ENCODE data around the gene FLYWCH2. TPM values are rescaled to one million over a fixed set of nuclear protein-coding genes. Genes with fewer than 3 reads are reported as not detected.

Gene FLYWCH2
- total and polyA plus RNA-seq, 2 donors (not counting 3 experiments of a cell fraction or from before 2014, with no cell fraction given) = 18.3 to 34.6 TPM

- intact Hi-C loops (cut with micrococcal nuclease) = loop anchor here (10.0 kb wide), 1 partner anchor 62 kb away; the partner anchor contains the start of gene ELOB
- CTCF ChIA-PET = interaction anchor here (0.6 kb wide), 1 partner anchor 38 kb away, joined by 4 read pairs; no protein-coding TSS in a partner anchor
Observed at GRCh38 chr16:2836646-2837508, 46.1 kb upstream of the FLYWCH2 start.

More at GRCh38 chr16:2836646-2837508, 46.1 kb upstream of the FLYWCH2 start:
- Histone ChIP-seq H2AFZ (ENCODE audit: low read depth, low read length) (no peak overlapping the region), H3K4me3 (replicated peaks in 1 of 3; ENCODE audit: insufficient read depth in 1 of 3, low read depth in 1 of 3, low read length in 3 of 3) (no peak overlapping the region), H3K9ac (replicated peaks; ENCODE audit: extremely low read depth, insufficient read depth, low read length) (no peak overlapping the region), H3K4me2 (ENCODE audit: insufficient read depth, low read length) (no peak overlapping the region), H3K27me3 (ENCODE audit: control insufficient read depth in 2 of 2, insufficient read depth in 2 of 2, low read length in 2 of 2) (no peaks in the 10 kb centered on the region), H3K27ac (ENCODE audit: insufficient read depth, low read depth, low read length) (no peak overlapping the region), H3K36me3 (ENCODE audit: control insufficient read depth in 2 of 2, extremely low read depth in 1 of 2, insufficient read depth in 2 of 2, low read length in 2 of 2) (no peaks in the 10 kb centered on the region), H3K79me2 (ENCODE audit: control insufficient read depth, insufficient read depth, low read length) (no peaks in the 10 kb centered on the region), H4K20me1 (replicated peaks; ENCODE audit: control insufficient read depth, extremely low read depth, insufficient read depth, low read length) (no peaks in the 10 kb centered on the region), H3K4me1 (ENCODE audit: control insufficient read depth, extremely low read depth, insufficient read depth, low read length) (peaks cover 15% of the 10 kb centered on the region), H3K9me1 (replicated peaks; ENCODE audit: control insufficient read depth, extremely low read depth, insufficient read depth, low read length) (no peaks in the 10 kb centered on the region), H3K9me3 (replicated peaks; ENCODE audit: control insufficient read depth, insufficient read depth, low read length) (no peaks in the 10 kb centered on the region)
- TF ChIP-seq FOS (IDR thresholded peaks at IDR 0.05; ENCODE audit: borderline replicate concordance, insufficient read depth, low read length) (no peak), CTCF (IDR thresholded peaks at IDR 0.05; ENCODE audit: extremely low read depth in 1 of 2, insufficient read depth in 1 of 2, low read depth in 1 of 2, low read length in 2 of 2) (no peak), JUN (IDR thresholded peaks at IDR 0.05; ENCODE audit: borderline replicate concordance, insufficient read depth, insufficient read length, low read depth) (no peak), EZH2 (IDR thresholded peaks at IDR 0.05; ENCODE audit: borderline replicate concordance, low read depth, low read length, severe bottlenecking) (no peak), MAX (IDR thresholded peaks at IDR 0.05; ENCODE audit: insufficient read depth, insufficient read length) (no peak), POLR2AphosphoS5 (IDR thresholded peaks at IDR 0.05; ENCODE audit: insufficient read depth, low read depth, low read length) (no peak), GATA2 (IDR thresholded peaks at IDR 0.05; ENCODE audit: insufficient read depth, insufficient read length, low read depth, low read length) (no peak), POLR2A (IDR thresholded peaks at IDR 0.05; ENCODE audit: low read depth, low read length) (no peak), MYC (IDR thresholded peaks at IDR 0.05; ENCODE audit: low read depth, low read length) (no peak)
- no TSS peak for BruUV-seq (replicated peaks)
- POLR2A ChIA-PET = no interaction called here
- FAIRE-seq = no peak
- dilution Hi-C loops (cut with MboI; ENCODE audit: extremely low pct_ligation_motif_present, low sequenced_read_pairs) = no loop called here
- no peak for DNase-seq (ENCODE audit: low read depth, low spot score)

Measured in endothelial cell of umbilical vein (primary cell).